ENCODE results near the gene FASTKD3. TPM values are rescaled to one million over a fixed set of nuclear protein-coding genes. Genes with fewer than 3 reads are reported as not detected.

Gene FASTKD3
- total RNA-seq (2022; extraction: Qiagen RNA extraction; ENCODE audit: low read depth), result 14.1 to 17.9 TPM (median 15.7 TPM) in 5 replicates

GRCh38 chr5:7868773-7869473, at the start of gene FASTKD3, which contains the start of gene MTRR:
Gene FASTKD3 (minus strand): TSS chr5:7869031. CDS start chr5:7868083, 948 bp downstream.
Gene MTRR (plus strand): TSS chr5:7869148. CDS start chr5:7870795, 1,647 bp downstream.

GRCh38 chr5:7850395-7851239, 18.2 kb downstream of the FASTKD3 start, which contains the start of gene CFAP90:
Gene CFAP90 (minus strand): TSS chr5:7851133. CDS start chr5:7851021, 112 bp downstream.

Other genes with a start within 250 kb of the FASTKD3 start
- gene CFAP90, start 17.9 kb downstream of the FASTKD3 start, total RNA-seq (2022; extraction: Qiagen RNA extraction; ENCODE audit: low read depth), result 0.37 to 0.84 TPM (median 0.53 TPM) in 5 replicates
- gene MTRR, start 117 bp upstream of the FASTKD3 start, total RNA-seq (2022; extraction: Qiagen RNA extraction; ENCODE audit: low read depth), result 21.3 to 31.2 TPM (median 27.0 TPM) in 5 replicates

Measured in A549 treated with GW870086 at 1 μM for 4 hours (cell line).